Stomach (tissue), 9 donors: ENCODE measurements around the gene HELQ. TPM values are rescaled to one million over a fixed set of nuclear protein-coding genes. Genes with fewer than 3 reads are reported as not detected.

Experiments
- DNase-seq, 2 donors: peaks; one replicate each; pipeline versions ENCODE4 v3.0.0 to v3.0.0-alpha.2; 2013 to 2019
- H3K27ac ChIP-seq, 5 donors: fragments of 200-600 bp in 4 of 5; sonication (generic) in 4 of 5; one replicate each; pipeline ENCODE4 v1.5.1; 2013 to 2019; ENCODE audit warnings: mild to moderate bottlenecking in 1 of 5, moderate library complexity in 1 of 5
- H3K27me3 ChIP-seq, 3 donors: fragments of 200-600 bp; sonication (generic); one replicate each; pipeline ENCODE4 v1.5.1; 2017 to 2019; ENCODE audit warnings: mixed run types in 1 of 3
- H3K36me3 ChIP-seq, 4 donors: fragments of 200-600 bp; sonication (generic); 1 replicate in 3 of 4; 2 replicates in 1 of 4; pipeline ENCODE4 v1.5.1; 2016 to 2019
- H3K4me1 ChIP-seq, 4 donors: fragments of 200-600 bp; sonication (generic); one replicate each; pipeline ENCODE4 v1.5.1; 2016 to 2019
- H3K4me3 ChIP-seq, 4 donors: fragments of 200-600 bp; sonication (generic) in 3 of 4; one replicate each; pipeline ENCODE4 v1.5.1; 2016 to 2019; ENCODE audit warnings: mild to moderate bottlenecking in 1 of 4
- H3K9me3 ChIP-seq, 4 donors: fragments of 200-600 bp; sonication (generic); one replicate each; pipeline ENCODE4 v1.5.1; 2016 to 2019
- EP300 ChIP-seq: sonication (generic); formaldehyde crosslinking; IDR thresholded peaks from one replicate; pipeline ENCODE4 v1.6.1; 2017; ENCODE audit warnings: antibody characterized with exemption
- POLR2A ChIP-seq, 4 donors: fragments of 450-650 bp; IDR thresholded peaks; one replicate each; pipeline ENCODE4 v1.6.1; 2016; ENCODE audit warnings: antibody characterized with exemption in 4 of 4, control low read depth in 2 of 4, mild to moderate bottlenecking in 1 of 4, moderate library complexity in 1 of 4
- POLR2AphosphoS5 ChIP-seq, 3 donors: sonication (generic); formaldehyde crosslinking; IDR thresholded peaks; one replicate each; pipeline ENCODE4 v1.6.1; 2016; ENCODE audit warnings: antibody characterized with exemption in 3 of 3
- WGBS, 5 donors: extraction: QIAGEN DNeasy Blood & Tissue Kit in 3 of 5; methylation state at CpG; one replicate each; pipeline versions ENCODE4 v1.1.5 to v1.1.7; 2013 to 2018; 5-methylcytosine and 5-hydroxymethylcytosine counted together
- intact Hi-C: fragments of 100-400 bp; cut with DNase I; formaldehyde crosslinking; loops from one replicate; pipeline ENCODE4 v1.15.1; 2023; ENCODE audit warnings: low total_unique reads
- polyA plus RNA-seq, 3 donors: library from polyadenylated mRNA; stranded (reverse); fragments of 200-250 nt; gene quantifications; one replicate each; pipeline ENCODE4 v1.2.3, GENCODE V29; 2013
- total RNA-seq, 5 donors: library from RNA; depleted of rRNA; stranded (reverse); fragments of >200 nt; gene quantifications; one replicate each; pipeline versions ENCODE4 v1.1.0 to v1.2.3, GENCODE V29; 2014 to 2016
- TF ChIP-seq, protein P1 (sequence below), 7 experiments: fragments of 450-650 bp in 4 of 7; fragments of 200-600 bp in 3 of 7; sonication (generic) in 3 of 7; IDR thresholded peaks; one replicate each; pipeline ENCODE4 v1.5.1; 2016 to 2019; ENCODE audit warnings: antibody characterized with exemption in 7 of 7, control low read depth in 2 of 7, mild to moderate bottlenecking in 1 of 7
- donor health status: healthy with polysubstance abuse.
- donor health status: Bipolar disorder and iron deficiency.
- donor health status: healthy.

The HELQ gene
- total and polyA plus RNA-seq, 8 donors: 5.0 to 26.8 (median 14.2) TPM

DNA sequence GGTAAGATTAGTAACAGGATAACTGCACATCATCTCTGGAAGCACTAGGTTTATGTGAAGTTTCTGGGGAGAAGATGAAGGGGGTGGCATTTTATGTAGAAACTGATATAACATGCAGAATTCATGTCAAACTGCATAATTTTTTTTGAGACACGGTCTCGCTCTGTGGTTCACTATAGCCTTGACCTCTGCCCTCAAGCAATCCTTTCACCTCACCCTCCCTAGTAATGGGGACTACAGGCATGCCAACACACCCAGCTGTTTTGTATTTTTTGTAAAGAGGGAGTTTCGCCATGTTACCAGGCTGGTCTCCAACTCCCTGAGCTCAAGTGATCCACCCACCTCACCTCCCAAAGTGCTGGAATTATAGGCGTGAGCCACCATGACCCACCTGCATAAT is 17.8 kb upstream of the HELQ start:
- H3K4me1 ChIP-seq: no peaks in the 10 kb centered on the region
- H3K9me3 ChIP-seq: no peaks in the 10 kb centered on the region
- no peak overlapping the region for H3K4me3 ChIP-seq
- no peak overlapping the region for H3K27ac ChIP-seq
- 82 to 99% (median 89%) methylated on average over 4 of the region's 4 CpGs for WGBS, 5 donors
- DNase-seq: no peak
- TF ChIP-seq POLR2AphosphoS5 (IDR thresholded peaks at IDR 0.05) (no peak), EP300 (no peak), POLR2A (IDR thresholded peaks at IDR 0.05) (no peak)
- TF ChIP-seq, protein P1, sequence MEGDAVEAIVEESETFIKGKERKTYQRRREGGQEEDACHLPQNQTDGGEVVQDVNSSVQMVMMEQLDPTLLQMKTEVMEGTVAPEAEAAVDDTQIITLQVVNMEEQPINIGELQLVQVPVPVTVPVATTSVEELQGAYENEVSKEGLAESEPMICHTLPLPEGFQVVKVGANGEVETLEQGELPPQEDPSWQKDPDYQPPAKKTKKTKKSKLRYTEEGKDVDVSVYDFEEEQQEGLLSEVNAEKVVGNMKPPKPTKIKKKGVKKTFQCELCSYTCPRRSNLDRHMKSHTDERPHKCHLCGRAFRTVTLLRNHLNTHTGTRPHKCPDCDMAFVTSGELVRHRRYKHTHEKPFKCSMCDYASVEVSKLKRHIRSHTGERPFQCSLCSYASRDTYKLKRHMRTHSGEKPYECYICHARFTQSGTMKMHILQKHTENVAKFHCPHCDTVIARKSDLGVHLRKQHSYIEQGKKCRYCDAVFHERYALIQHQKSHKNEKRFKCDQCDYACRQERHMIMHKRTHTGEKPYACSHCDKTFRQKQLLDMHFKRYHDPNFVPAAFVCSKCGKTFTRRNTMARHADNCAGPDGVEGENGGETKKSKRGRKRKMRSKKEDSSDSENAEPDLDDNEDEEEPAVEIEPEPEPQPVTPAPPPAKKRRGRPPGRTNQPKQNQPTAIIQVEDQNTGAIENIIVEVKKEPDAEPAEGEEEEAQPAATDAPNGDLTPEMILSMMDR (IDR thresholded peaks at IDR 0.05): no peak
- peaks cover 0 to 58% (median 50%) of the 10 kb centered on the region in 4 donors for H3K36me3 ChIP-seq
- no peaks in the 10 kb centered on the region for H3K27me3 ChIP-seq
- intact Hi-C loops: no loop called here

DNA sequence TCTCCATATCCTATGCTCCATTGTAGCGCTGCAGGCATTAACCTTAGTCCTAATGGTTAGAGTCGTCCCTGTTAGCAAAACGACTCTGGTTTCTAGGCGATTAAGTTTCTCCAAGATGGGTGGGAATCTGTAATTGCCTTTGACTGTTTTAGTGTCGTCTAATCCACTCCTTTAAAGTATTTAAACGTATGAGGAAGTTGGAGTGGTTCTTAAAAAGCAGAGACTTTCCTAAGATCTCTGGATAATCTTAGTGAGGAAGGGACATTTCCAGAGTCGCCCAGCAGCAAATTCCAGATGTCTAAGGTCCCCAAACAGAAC is 520 bp upstream of the HELQ start:
- TF ChIP-seq POLR2A (IDR thresholded peaks at IDR 0.05): no peak
- TF ChIP-seq, protein P1 (IDR thresholded peaks at IDR 0.05): no peak
- TF ChIP-seq POLR2AphosphoS5 (IDR thresholded peaks at IDR 0.05): no peak
- TF ChIP-seq EP300: no peak
- peak overlapping the region; percentile 65 to 79 (median 72) for H3K4me3 ChIP-seq
- intact Hi-C loops: no loop called here
- H3K27me3 ChIP-seq: no peaks in the 10 kb centered on the region
- 0% methylated on average over 7 of the region's 7 CpGs for WGBS, 5 donors
- H3K9me3 ChIP-seq: no peaks in the 10 kb centered on the region
- H3K36me3 ChIP-seq: peaks cover 14 to 65% (median 61%) of the 10 kb centered on the region in 4 donors
- peaks cover 7 to 45% (median 34%) of the 10 kb centered on the region in 4 donors for H3K4me1 ChIP-seq
- DNase-seq: no peak
- peak overlapping the region; percentile 95 to 99 (median 97) for H3K27ac ChIP-seq

DNA sequence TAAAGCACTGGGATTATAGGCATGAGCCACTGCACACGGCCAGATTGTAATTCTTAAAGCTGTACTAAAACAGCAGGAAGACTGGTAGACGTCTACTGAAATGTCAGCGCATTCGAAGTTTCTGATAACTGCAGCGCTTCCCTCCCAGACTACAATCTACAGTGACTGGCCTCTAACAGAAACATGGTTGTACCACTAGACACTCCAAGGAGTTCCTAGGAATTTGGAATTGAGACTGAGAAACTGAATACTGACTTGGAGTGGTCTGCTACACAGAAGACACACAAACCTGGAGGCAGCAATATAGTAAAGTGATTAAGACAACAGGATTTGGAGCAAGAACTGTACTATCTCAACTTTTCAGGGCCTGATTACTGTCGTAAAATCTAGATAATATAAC is 937 bp downstream of the HELQ start:
- 7 to 21% (median 13%) methylated on average over 6 of the region's 6 CpGs for WGBS, 5 donors
- TF ChIP-seq, protein P1 (IDR thresholded peaks at IDR 0.05): no peak
- TF ChIP-seq EP300 (no peak), POLR2AphosphoS5 (IDR thresholded peaks at IDR 0.05) (no peak), POLR2A (IDR thresholded peaks at IDR 0.05) (no peak)
- H3K9me3 ChIP-seq: no peaks in the 10 kb centered on the region
- DNase-seq: peak in 1 of 2 donors; percentile 29
- peak overlapping the region in 4 of 5 donors; percentile 96 to 99 (median 98) for H3K27ac ChIP-seq
- intact Hi-C loops: no loop called here
- peaks cover under 1 to 54% (median 47%) of the 10 kb centered on the region in 4 donors for H3K36me3 ChIP-seq
- no peaks in the 10 kb centered on the region for H3K27me3 ChIP-seq
- peak overlapping the region; percentile 65 to 79 (median 72) for H3K4me3 ChIP-seq
- peaks cover 7 to 45% (median 34%) of the 10 kb centered on the region in 4 donors for H3K4me1 ChIP-seq

DNA sequence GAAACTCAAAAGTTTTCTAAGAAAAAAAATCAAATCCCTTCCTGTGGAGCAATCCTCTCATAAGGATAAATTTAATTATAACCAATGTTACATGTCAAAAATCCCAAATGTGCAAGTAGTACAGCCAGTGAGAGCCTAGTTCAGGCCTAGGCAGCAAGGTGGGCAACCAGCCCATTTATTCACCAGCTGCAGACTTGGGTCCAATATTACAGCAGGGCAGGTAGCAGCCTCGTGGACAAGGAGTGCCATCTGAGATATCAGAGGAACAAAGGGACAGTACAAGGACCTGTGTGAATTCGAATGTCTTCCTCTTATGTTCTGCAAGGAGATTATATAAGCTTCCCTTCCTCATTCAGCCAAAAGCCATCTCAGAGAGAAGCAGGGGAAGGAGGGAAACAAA is 6.6 kb downstream of the HELQ start:
- peaks cover 1 to 67% (median 50%) of the 10 kb centered on the region in 4 donors for H3K36me3 ChIP-seq
- H3K27me3 ChIP-seq: no peaks in the 10 kb centered on the region
- WGBS, 5 donors: 38 to 74% (median 67%) methylated on average over 2 of the region's 2 CpGs
- TF ChIP-seq POLR2AphosphoS5 (IDR thresholded peaks at IDR 0.05): no peak
- TF ChIP-seq EP300: no peak
- TF ChIP-seq, protein P1 (IDR thresholded peaks at IDR 0.05): no peak
- no peak for TF ChIP-seq POLR2A (IDR thresholded peaks at IDR 0.05)
- DNase-seq: no peak
- H3K4me1 ChIP-seq: peaks cover 1 to 11% (median 6%) of the 10 kb centered on the region in 4 donors
- no peak overlapping the region for H3K27ac ChIP-seq
- H3K4me3 ChIP-seq: no peak overlapping the region
- no peaks in the 10 kb centered on the region for H3K9me3 ChIP-seq
- intact Hi-C loops: no loop called here
